GM19025 (cell line): ENCODE measurements around the gene TMPRSS13.
"Not testable (repeated sequence)": the region's sequence is repeated elsewhere in the genome, so short reads cannot be mapped to it uniquely, and the experiment has no call there.

Source experiments
- ATAC-seq: cut with Tn5 transposase; IDR thresholded peaks from one replicate; pipeline ENCODE4 v1.9.1; 2021; ENCODE audit warnings: mild to moderate bottlenecking, low read depth, moderate library complexity; ENCODE audit not compliant: unreplicated experiment

Gene TMPRSS13

GRCh38 chr11:117931331-117931950, 2.2 kb upstream of the TMPRSS13 start:
- no peak for ATAC-seq

GRCh38 chr11:117930668-117931330, 1.6 kb upstream of the TMPRSS13 start:
- no peak for ATAC-seq

GRCh38 chr11:117929916-117930570, 841 bp upstream of the TMPRSS13 start:
- ATAC-seq: no peak

GRCh38 chr11:117928446-117929141, 608 bp downstream of the TMPRSS13 start:
- ATAC-seq: no peak

- ATAC-seq: no peak
These were observed 1.3 kb downstream of the TMPRSS13 start for GRCh38 chr11:117927926-117928325.

GRCh38 chr11:117926166-117926565, 3.0 kb downstream of the TMPRSS13 start:
- not testable (repeated sequence) for ATAC-seq

- ATAC-seq: no peak
These were observed 3.8 kb downstream of the TMPRSS13 start for GRCh38 chr11:117925198-117925925.

GRCh38 chr11:117924631-117925170, 4.5 kb downstream of the TMPRSS13 start:
- ATAC-seq: no peak

- no peak for ATAC-seq
These were observed 5.4 kb downstream of the TMPRSS13 start for GRCh38 chr11:117923773-117924172.

GRCh38 chr11:117923275-117923674, 5.9 kb downstream of the TMPRSS13 start:
- ATAC-seq: no peak

- ATAC-seq: no peak
These were observed 7.3 kb downstream of the TMPRSS13 start for GRCh38 chr11:117921893-117922292.

GRCh38 chr11:117921456-117921855, 7.7 kb downstream of the TMPRSS13 start:
- no peak for ATAC-seq

- peak; percentile 49 for ATAC-seq
These were observed 9.4 kb downstream of the TMPRSS13 start for GRCh38 chr11:117919781-117920221.

- ATAC-seq: peak; percentile 47
These were observed 9.9 kb downstream of the TMPRSS13 start for GRCh38 chr11:117919341-117919740.

GRCh38 chr11:117918366-117919255, 10.6 kb downstream of the TMPRSS13 start:
- no peak for ATAC-seq

GRCh38 chr11:117917591-117918151, 11.5 kb downstream of the TMPRSS13 start:
- no peak for ATAC-seq

- ATAC-seq: no peak
These were observed 12.2 kb downstream of the TMPRSS13 start for GRCh38 chr11:117916956-117917355.

- no peak for ATAC-seq
These were observed 13.4 kb downstream of the TMPRSS13 start for GRCh38 chr11:117915672-117916235.
